Smooth muscle cell of the brain vasculature (primary cell): ENCODE data around the gene ADGRL1.
"Not testable (repeated sequence)": the region's sequence is repeated elsewhere in the genome, so short reads cannot be mapped to it uniquely, and the experiment has no call there.

Experiments used
- DNase-seq: peaks from one replicate; pipeline ENCODE4 v3.0.0-alpha.2; 2012; ENCODE audit warnings: low read depth, low spot score

The ADGRL1 gene

DNA sequence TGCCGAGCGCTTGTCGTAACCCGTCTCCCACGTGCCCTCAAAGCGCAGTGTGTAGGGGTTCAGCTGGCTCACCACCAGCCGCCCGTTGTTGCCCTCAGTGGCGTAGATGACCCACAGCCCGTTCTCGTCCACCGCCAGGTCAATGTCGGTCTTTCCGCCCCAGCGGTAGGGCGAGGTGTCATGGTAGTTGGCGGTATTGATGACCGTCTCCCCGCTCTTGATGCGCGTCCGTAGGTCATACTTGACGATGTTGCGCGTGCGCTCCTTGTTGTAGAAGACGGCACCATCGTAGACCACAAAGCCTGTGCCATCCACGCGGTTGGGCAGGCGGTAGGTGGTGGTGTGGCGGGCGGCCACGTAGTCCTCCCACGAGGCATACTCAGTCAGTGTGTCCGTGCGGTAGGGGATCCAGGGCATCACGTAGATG lies 43.1 kb downstream of the ADGRL1 start:
- no peak for DNase-seq

DNA sequence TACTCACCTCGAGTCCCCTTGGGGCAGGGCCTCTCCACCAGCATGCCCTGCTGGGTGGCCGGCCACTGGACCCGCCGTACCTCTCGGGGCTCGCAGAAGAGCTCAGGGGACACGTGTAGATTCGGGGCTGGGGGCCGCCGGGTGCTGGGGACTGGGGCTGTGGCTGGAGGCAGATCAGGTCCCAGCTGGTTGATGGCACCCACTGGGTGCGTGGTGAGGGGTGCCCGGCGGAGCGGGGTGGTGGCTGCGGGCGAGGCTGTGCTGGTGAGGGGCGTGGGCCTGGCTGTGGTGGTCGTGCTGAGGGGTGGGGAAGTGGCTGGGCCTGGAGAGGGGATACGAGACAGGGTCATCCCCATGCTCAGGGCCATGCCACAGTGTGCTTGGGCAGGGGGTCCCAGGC lies 44.7 kb downstream of the ADGRL1 start:
- DNase-seq, result no peak

DNA sequence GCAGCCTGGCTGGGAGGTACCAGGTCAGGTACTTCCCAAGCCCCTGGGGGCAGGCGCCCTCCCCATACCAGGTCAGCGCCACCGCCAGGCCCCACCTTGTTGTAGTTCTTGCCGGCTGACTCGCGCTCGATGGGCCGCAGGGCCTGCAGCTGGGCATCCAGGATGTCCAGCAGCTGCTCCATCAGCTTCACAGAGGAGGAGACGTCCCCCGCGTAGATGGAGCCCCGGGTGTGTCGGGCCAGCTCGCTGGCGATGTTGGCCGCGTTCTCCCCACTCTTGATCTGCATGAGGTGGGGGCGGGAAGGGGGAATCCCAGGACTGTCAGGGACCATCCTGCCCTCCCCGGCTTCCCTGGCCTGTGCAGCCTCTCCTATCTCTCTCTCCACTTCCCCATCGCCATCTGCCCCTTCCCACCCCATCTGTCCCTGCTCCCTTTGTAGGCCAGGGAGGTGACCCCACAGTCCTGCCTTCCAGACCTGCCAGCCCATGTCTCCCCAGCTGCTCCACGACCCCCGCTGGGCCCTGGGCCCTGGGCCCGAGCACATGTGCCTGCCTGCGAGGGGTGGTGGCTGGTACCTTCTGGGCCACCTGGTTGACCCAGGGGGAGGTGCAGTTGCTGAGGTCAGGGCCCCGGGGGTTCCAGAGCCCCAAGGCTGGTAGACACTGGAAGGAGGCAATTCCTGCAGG lies 45.8 kb downstream of the ADGRL1 start:
- DNase-seq, result no peak

GRCh38 chr19:14159059-14159458 lies 46.9 kb downstream of the ADGRL1 start:
- no peak for DNase-seq

GRCh38 chr19:14158276-14159023 lies 47.5 kb downstream of the ADGRL1 start:
- DNase-seq, result no peak

DNA sequence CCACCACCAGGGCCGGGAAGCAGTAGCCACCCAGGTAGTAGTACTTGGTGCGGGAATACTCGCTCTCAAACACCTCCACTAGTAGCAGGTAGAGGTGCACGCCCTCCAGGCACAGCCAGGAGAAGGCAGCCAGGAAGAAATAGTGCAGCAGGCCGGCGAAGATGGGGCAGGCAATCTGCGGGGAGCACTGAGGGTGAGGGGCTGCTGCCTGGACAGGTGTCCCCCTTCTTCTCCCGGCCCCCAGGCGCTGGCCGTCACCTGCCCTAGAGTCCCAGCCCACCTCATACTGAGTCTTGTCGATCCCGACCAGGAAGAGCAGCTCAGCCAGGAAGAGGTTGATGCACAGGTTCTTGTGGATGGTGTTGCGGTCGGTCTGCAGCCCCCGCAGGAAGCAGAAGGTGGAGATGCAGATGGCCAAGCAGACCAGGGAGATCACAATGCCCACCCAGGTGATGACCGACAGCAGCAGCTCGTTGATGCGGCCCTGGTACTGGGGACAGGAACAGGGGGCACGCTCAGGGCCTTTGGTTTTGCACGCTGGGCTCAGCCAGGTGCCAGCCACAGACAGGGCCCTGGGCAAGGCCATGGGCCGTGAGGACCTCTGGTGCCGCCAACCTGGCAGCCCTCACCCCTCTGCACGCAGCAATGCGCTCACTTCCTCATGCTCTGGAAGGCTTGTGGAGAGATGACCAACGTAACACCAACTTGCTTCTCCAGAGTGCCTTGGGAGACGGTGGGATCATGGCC lies 48.8 kb downstream of the ADGRL1 start:
- DNase-seq, result no peak

DNA sequence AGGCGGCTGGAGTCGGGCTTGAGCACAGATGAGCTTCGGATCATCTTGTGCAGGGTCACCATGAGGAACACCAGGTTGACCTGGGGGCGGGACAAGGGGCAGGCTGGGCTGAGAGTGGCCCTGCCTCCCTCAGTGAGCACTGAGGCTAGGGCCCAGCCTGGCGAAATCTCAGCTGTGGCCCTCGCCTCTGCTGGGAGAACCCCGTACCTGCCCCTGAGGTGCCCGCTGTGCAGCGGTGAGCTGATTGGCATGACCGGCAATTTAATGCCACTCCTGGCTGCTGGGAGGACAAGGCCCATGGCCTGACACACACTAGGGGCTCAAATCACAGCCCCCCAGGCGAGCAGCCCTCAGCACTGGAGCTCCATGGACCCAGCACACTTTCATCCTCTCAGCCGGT lies 49.8 kb downstream of the ADGRL1 start:
- no peak for DNase-seq

DNA sequence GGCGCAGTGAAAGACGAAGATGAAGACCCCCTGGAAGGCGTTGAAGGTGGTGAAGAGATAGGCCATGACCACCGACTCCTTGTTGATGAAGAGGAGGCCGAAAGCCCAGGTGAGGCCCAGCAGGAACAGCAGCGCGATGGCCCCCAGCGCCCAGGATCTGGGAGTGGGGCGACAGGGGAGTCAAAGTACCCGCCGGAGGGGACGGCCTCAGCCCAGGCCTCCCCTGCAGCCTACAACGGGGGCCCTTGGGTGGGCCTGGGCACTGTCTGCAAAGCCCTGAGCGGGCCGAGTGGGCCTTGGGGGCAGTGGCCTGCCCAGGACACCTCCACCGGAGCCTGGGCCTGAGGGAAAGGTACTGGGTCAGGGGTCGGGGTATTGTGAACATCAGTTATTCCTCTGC lies 50.6 kb downstream of the ADGRL1 start:
- DNase-seq, result no peak

- no peak for DNase-seq
Observed at GRCh38 chr19:14152713-14153112, 53.3 kb downstream of the ADGRL1 start.

- DNase-seq, result no peak
Observed at GRCh38 chr19:14150770-14151661, 55.0 kb downstream of the ADGRL1 start.

DNA sequence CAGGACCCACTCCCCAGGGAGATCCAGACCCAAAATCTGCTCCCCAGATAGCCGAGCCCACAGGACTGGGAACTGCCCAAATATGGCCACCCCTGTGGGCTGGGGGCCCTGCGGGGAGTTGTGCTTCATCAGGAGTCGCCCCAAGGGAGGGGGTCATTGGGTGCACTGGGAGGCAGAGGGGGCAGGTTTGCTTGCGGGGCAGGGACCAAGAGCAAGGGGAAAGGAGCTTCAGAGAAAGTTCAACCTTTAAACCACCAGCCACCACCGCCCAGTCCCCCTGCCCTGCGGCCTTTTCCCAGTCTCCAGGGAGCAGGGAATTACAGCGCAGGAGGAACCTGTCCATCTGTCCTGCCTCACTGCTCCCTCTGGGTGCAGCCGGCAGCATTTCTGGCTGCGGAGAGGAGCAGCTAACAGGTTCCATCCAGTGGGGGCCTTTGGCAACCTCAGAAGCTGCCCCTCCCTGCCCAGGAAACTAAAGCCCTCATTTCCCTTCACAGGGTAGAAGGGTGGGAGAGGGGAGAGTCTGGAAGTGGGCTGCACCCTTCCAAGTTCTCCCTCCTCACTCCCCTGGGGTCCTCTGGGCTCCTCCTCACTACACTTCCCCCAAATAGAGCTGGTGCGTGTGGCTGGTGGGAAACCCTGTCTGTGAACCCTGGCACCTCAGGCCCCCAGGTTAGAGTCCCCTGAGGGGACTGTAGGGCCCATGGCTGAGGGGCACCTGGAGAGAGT lies 55.8 kb downstream of the ADGRL1 start:
- no peak for DNase-seq

DNA sequence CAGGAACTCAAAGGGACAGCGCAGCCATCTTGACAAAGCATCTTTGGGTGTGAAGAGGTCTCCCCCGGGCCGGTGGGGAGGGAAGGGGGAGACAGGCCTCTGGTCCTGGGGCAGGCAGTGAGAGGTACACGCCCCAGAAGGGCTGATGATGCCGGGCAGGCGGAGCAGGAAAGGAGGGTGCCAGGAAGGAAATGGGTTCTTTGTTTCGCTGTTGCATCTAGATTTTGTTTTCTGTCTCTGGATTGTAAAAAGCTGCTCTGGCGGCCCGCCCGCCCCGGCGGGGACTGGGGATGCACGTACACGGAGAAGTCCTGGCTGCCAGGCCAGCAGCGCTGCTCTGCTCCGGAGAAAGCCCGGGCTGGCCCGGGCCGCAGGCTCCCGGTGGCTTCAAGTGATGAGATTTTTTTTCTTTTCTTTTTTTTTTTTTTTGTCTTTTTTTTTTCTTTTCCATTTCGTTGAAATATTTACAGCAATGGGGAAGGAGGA lies 56.4 kb downstream of the ADGRL1 start:
- DNase-seq, result no peak

- DNase-seq, result no peak
Observed at GRCh38 chr19:14148751-14149410, 57.1 kb downstream of the ADGRL1 start.

DNA sequence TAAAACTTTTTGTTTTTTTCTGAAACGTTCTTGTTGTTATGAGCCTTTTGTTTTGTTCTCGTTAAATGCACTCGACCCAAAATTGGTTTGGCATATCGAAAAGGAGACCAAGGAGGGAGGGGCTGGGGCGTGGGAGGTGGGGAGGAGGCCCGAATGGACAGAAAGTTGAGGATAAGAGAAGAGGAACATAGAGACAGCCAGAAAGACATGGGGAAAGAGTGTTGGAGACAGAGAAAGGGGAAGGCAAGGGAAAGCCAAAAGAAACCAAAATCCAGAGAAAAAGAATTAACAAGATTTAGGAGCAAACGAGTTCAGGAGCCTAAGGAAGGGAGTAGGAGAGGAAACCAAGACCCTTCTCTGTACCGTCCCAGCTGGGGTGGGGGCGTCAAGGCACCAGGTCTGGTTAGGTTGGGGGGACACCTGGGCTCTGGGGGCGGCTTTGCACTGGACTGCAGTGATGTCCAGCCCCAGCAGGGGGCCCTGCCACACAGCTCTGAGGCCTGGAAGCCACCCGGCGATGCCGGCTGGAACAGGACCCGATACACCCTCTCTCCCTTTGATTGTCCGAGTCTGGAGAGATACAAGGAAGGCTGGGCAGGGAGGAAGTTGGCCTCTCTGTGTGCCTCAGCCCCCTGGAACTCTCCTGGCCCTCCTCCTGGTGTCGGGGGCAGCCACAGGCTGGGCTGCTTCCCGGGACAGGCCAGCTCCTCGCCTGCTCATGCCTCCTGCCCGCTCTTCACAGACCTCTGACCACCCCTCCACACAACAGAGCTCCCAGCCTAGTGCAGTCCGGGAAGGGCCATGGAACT lies 58.0 kb downstream of the ADGRL1 start:
- no peak for DNase-seq

- DNase-seq, result no peak
Observed at GRCh38 chr19:14146789-14147216, 59.2 kb downstream of the ADGRL1 start.

DNA sequence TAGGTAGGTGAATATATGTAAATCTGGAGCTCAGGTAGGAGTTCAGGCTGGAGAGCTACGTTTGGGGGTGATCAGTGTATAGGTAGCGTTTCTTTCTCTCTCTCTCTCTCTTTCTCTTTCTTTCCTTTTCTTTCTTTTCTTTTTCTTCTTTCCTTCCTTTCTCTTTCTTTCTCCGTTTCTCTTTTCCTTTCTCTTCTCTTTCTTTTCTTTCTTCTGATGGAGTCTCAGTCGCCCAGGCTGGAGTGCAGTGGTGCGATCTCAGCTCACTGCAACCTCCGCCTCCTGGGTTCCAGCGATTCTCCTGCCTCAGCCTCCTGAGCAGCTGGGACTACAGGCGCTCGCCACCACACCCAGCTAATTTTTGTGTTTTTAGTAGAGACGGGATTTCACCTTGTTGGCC lies 59.8 kb downstream of the ADGRL1 start:
- not testable (repeated sequence) for DNase-seq

DNA sequence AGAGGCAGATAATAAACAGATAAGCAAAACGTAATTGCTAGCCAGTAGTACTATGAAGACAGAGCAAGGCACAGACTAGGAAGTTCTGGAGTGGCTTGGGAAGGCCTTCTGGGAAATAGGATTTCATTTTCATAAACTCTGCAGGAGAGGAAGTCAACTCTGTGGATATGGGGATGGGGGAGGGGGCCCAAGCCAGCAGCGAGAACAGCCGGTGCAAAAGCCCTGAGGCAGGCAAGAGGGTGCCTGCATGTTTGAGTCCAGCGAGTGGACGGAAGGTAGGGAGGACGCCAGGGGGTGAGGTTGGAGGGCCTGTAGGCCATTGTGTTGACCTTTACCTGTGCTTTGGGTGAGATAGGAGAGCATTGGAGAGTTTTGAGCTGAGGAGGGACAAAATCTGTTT lies 60.6 kb downstream of the ADGRL1 start:
- no peak for DNase-seq

- no peak for DNase-seq
Observed at GRCh38 chr19:14142262-14143190, 63.4 kb downstream of the ADGRL1 start.
